Erythroblast (primary cell): ENCODE results near the gene ABCA5.

Experiments used
- GATA1 ChIP-seq: IDR thresholded peaks from 2 replicates; pipeline ENCODE4 v1.6.1; 2011; ENCODE audit warnings: low read depth, mild to moderate bottlenecking, control low read depth, low read length, moderate library complexity
- POLR2A ChIP-seq: IDR thresholded peaks from 2 replicates; pipeline ENCODE4 v1.6.1; 2011; ENCODE audit warnings: mild to moderate bottlenecking, low read length

- no peak for TF ChIP-seq POLR2A
- no peak for TF ChIP-seq GATA1
These were observed 21.5 kb upstream of the ABCA5 start for GRCh38 chr17:69348429-69348828.
